Urothelium cell line (cell line): ENCODE measurements around the gene CLCA2.
A peak's percentile ranks its signal among the peaks of the same experiment; 100 is the strongest.
"Not testable (repeated sequence)": the region's sequence is repeated elsewhere in the genome, so short reads cannot be mapped to it uniquely, and the experiment has no call there.

Experiments
- DNase-seq: peaks from one replicate; pipeline ENCODE4 v3.0.0; 2011; ENCODE audit warnings: low spot score, mixed read lengths
- FAIRE-seq: peaks from 2 replicates; lab custom pipeline; 2011; peaks lifted over from hg19 to GRCh38; lab: Jason Lieb, UNC

CLCA2 gene

GRCh38 chr1:86470859-86471258 lies 46.9 kb downstream of the CLCA2 start:
- DNase-seq (no peak), FAIRE-seq (no peak)

- DNase-seq (no peak), FAIRE-seq (no peak)
Observed at GRCh38 chr1:86471291-86471690, 47.3 kb downstream of the CLCA2 start.

GRCh38 chr1:86472152-86472551 lies 48.2 kb downstream of the CLCA2 start:
- DNase-seq (no peak), FAIRE-seq (no peak)

- FAIRE-seq (no peak), DNase-seq (no peak)
Observed at GRCh38 chr1:86472767-86473166, 48.8 kb downstream of the CLCA2 start.

GRCh38 chr1:86477256-86477655 lies 53.3 kb downstream of the CLCA2 start:
- FAIRE-seq = no peak

GRCh38 chr1:86477682-86478081 lies 53.7 kb downstream of the CLCA2 start:
- FAIRE-seq = no peak
- no peak for DNase-seq

More at GRCh38 chr1:86477256-86477655, 53.3 kb downstream of the CLCA2 start:
- DNase-seq = no peak

GRCh38 chr1:86478416-86479156 lies 54.6 kb downstream of the CLCA2 start:
- FAIRE-seq = no peak
- DNase-seq = no peak

GRCh38 chr1:86481966-86482365 lies 58.0 kb downstream of the CLCA2 start:
- DNase-seq = no peak
- FAIRE-seq = no peak

- DNase-seq (no peak), FAIRE-seq (no peak)
Observed at GRCh38 chr1:86487131-86487810, 63.3 kb downstream of the CLCA2 start.

- DNase-seq (no peak), FAIRE-seq (no peak)
Observed at GRCh38 chr1:86487811-86488141, 63.8 kb downstream of the CLCA2 start.

GRCh38 chr1:86489242-86489878 lies 65.4 kb downstream of the CLCA2 start:
- DNase-seq (no peak), FAIRE-seq (no peak)

GRCh38 chr1:86491171-86491950 lies 67.4 kb downstream of the CLCA2 start:
- no peak for FAIRE-seq

GRCh38 chr1:86498281-86498680 lies 74.3 kb downstream of the CLCA2 start:
- no peak for FAIRE-seq
- DNase-seq = no peak

More at GRCh38 chr1:86491171-86491950, 67.4 kb downstream of the CLCA2 start:
- no peak for DNase-seq

GRCh38 chr1:86499987-86500593 lies 76.1 kb downstream of the CLCA2 start:
- no peak for DNase-seq
- FAIRE-seq = no peak

GRCh38 chr1:86500714-86501113 lies 76.7 kb downstream of the CLCA2 start:
- DNase-seq = no peak
- FAIRE-seq = no peak

- FAIRE-seq = not testable (repeated sequence)
- DNase-seq = peak; percentile 32
Observed at GRCh38 chr1:86502125-86502646, 78.2 kb downstream of the CLCA2 start.

- peak; percentile 26 for DNase-seq
- no peak for FAIRE-seq
Observed at GRCh38 chr1:86502721-86503405, 78.9 kb downstream of the CLCA2 start.

- DNase-seq (no peak), FAIRE-seq (no peak)
Observed at GRCh38 chr1:86503406-86504136, 79.6 kb downstream of the CLCA2 start.

GRCh38 chr1:86504137-86504479 lies 80.1 kb downstream of the CLCA2 start:
- no peak for FAIRE-seq
- DNase-seq = no peak
